Natural killer cell (primary cell): ENCODE measurements around the gene SBNO2. TPM values are rescaled to one million over a fixed set of nuclear protein-coding genes. Genes with fewer than 3 reads are reported as not detected.

ENCODE experiments used
- ATAC-seq, 3 donors: fragments of 150-1000 bp in 2 of 3; fragments of 200-7000 bp in 1 of 3; cut with Tn5 transposase; 1 replicate in 1 of 3; 2 replicates in 2 of 3; pipeline ENCODE4 v1.10.0; 2021; ENCODE audit warnings: mild to moderate bottlenecking in 2 of 3, moderate library complexity in 2 of 3
- DNase-seq, 2 donors: peaks; one replicate each; pipeline versions ENCODE4 v3.0.0 to v3.0.0-alpha.2; 2013 to 2021; ENCODE audit warnings: mixed read lengths in 1 of 2
- H3K27ac ChIP-seq: one replicate; pipeline ENCODE4 v1.5.1; 2013; ENCODE audit warnings: mild to moderate bottlenecking, low read length
- H3K27me3 ChIP-seq: one replicate; pipeline ENCODE4 v1.6.1; 2013; ENCODE audit warnings: low read length; ENCODE audit not compliant: control insufficient read depth, insufficient read depth
- H3K36me3 ChIP-seq: one replicate; pipeline ENCODE4 v1.6.1; 2013; ENCODE audit warnings: low read length; ENCODE audit not compliant: control insufficient read depth, insufficient read depth
- H3K4me1 ChIP-seq: one replicate; pipeline ENCODE4 v1.6.1; 2013; ENCODE audit warnings: low read length; ENCODE audit not compliant: control insufficient read depth, insufficient read depth
- H3K4me3 ChIP-seq: one replicate; pipeline ENCODE4 v1.5.1; 2013; ENCODE audit warnings: low read length
- H3K9me3 ChIP-seq: one replicate; pipeline ENCODE4 v1.6.1; 2013; ENCODE audit warnings: low read length; ENCODE audit not compliant: control insufficient read depth, insufficient read depth
- H3K27ac Mint-ChIP-seq, 2 donors: one replicate each; pipeline ENCODE4 v1.8.0; 2022; ENCODE audit warnings: mild to moderate bottlenecking in 2 of 2, mixed read lengths in 2 of 2, moderate library complexity in 1 of 2
- H3K27me3 Mint-ChIP-seq, 2 donors: one replicate each; pipeline ENCODE4 v1.8.0; 2022; ENCODE audit warnings: low read depth in 2 of 2, mixed read lengths in 2 of 2
- H3K36me3 Mint-ChIP-seq: one replicate; pipeline ENCODE4 v1.8.0; 2022; ENCODE audit warnings: mixed read lengths
- H3K4me1 Mint-ChIP-seq, 2 donors: one replicate each; pipeline ENCODE4 v1.8.0; 2022; ENCODE audit warnings: mixed read lengths in 2 of 2
- H3K4me3 Mint-ChIP-seq: one replicate; pipeline ENCODE4 v1.8.0; 2022; ENCODE audit warnings: mild to moderate bottlenecking, moderate library complexity, mixed read lengths
- H3K9me3 Mint-ChIP-seq, 2 donors: one replicate each; pipeline ENCODE4 v1.8.0; 2022; ENCODE audit warnings: mixed read lengths in 2 of 2
- CTCF ChIP-seq: fragments of 200-600 bp; IDR thresholded peaks from one replicate; pipeline ENCODE4 v1.8.0; 2022; ENCODE audit warnings: antibody characterized with exemption
- WGBS: methylation state at CpG from one replicate; pipeline ENCODE4 v1.1.7; 2013; ENCODE audit warnings: missing lambda C conversion rate; ENCODE audit not compliant: insufficient coverage; 5-methylcytosine and 5-hydroxymethylcytosine counted together
- intact Hi-C: fragments of 100-400 bp; cut with micrococcal nuclease; formaldehyde crosslinking; loops from one replicate; pipeline ENCODE4 v1.14.2; 2022
- total RNA-seq, 4 donors: library from RNA; stranded (reverse); fragments of 120-200 nt in 1 of 4; gene quantifications; one replicate each; pipeline versions ENCODE4 v1.2.3 to v1.2.4, GENCODE V29; 2013 to 2022

The SBNO2 gene
- total RNA-seq, 3 donors from 2014 or later (not counting 1 experiment from before 2014, with no cell fraction given), result 92.0 to 106 (median 94.3) TPM

GRCh38 chr19:1141944-1142343 lies 32.1 kb downstream of the SBNO2 start:
- H3K9me3 Mint-ChIP-seq, result peaks cover 0 to 3% of the 10 kb centered on the region in 2 donors
- H3K4me3 ChIP-seq, result no peak overlapping the region
- H3K27me3 Mint-ChIP-seq, result no peaks in the 10 kb centered on the region
- no peak overlapping the region for H3K27ac ChIP-seq
- TF ChIP-seq CTCF, result no peak
- no peaks in the 10 kb centered on the region for H3K36me3 Mint-ChIP-seq
- WGBS, result 87% methylated on average over 5 of the region's 5 CpGs
- peak overlapping the region; percentile 60 to 77 for H3K27ac Mint-ChIP-seq
- peaks cover 11% of the 10 kb centered on the region for H3K36me3 ChIP-seq
- peaks cover under 1% of the 10 kb centered on the region for H3K4me1 ChIP-seq
- peaks cover 12 to 17% of the 10 kb centered on the region in 2 donors for H3K4me1 Mint-ChIP-seq
- ATAC-seq (no peak), DNase-seq (peak in 1 of 2 donors; percentile 28)
- intact Hi-C loops, result no loop called here
- no peaks in the 10 kb centered on the region for H3K9me3 ChIP-seq
- H3K4me3 Mint-ChIP-seq, result no peak overlapping the region
- no peaks in the 10 kb centered on the region for H3K27me3 ChIP-seq

GRCh38 chr19:1140272-1141027 lies 33.6 kb downstream of the SBNO2 start:
- peaks cover 5% of the 10 kb centered on the region for H3K36me3 ChIP-seq
- H3K4me3 Mint-ChIP-seq, result no peak overlapping the region

GRCh38 chr19:1139126-1139525 lies 34.9 kb downstream of the SBNO2 start:
- peaks cover 0 to 3% of the 10 kb centered on the region in 2 donors for H3K9me3 Mint-ChIP-seq
- H3K4me3 ChIP-seq, result no peak overlapping the region
- DNase-seq (no peak), ATAC-seq (no peak)
- peaks cover 4% of the 10 kb centered on the region for H3K36me3 ChIP-seq
- H3K27me3 ChIP-seq, result no peaks in the 10 kb centered on the region
- H3K4me1 Mint-ChIP-seq, result peaks cover 5 to 23% of the 10 kb centered on the region in 2 donors
- intact Hi-C loops, result no loop called here
- no peak for TF ChIP-seq CTCF
- no peaks in the 10 kb centered on the region for H3K27me3 Mint-ChIP-seq
- no peaks in the 10 kb centered on the region for H3K36me3 Mint-ChIP-seq
- 95% methylated on average over 15 of the region's 15 CpGs for WGBS
- no peak overlapping the region for H3K27ac ChIP-seq
- H3K4me3 Mint-ChIP-seq, result no peak overlapping the region
- no peaks in the 10 kb centered on the region for H3K9me3 ChIP-seq
- no peak overlapping the region for H3K27ac Mint-ChIP-seq
- H3K4me1 ChIP-seq, result peaks cover 25% of the 10 kb centered on the region

More at GRCh38 chr19:1140272-1141027, 33.6 kb downstream of the SBNO2 start:
- Mint-ChIP-seq H3K27me3 (no peaks in the 10 kb centered on the region), H3K36me3 (no peaks in the 10 kb centered on the region), H3K4me1 (peaks cover 12 to 29% of the 10 kb centered on the region in 2 donors), H3K27ac (no peak overlapping the region), H3K9me3 (peaks cover 0 to 3% of the 10 kb centered on the region in 2 donors)
- DNase-seq (no peak), ATAC-seq (no peak)
- 93% methylated on average over 39 of the region's 39 CpGs for WGBS
- H3K4me3 ChIP-seq, result no peak overlapping the region
- intact Hi-C loops, result no loop called here
- no peaks in the 10 kb centered on the region for H3K27me3 ChIP-seq
- H3K27ac ChIP-seq, result no peak overlapping the region
- H3K9me3 ChIP-seq, result no peaks in the 10 kb centered on the region
- TF ChIP-seq CTCF, result no peak
- H3K4me1 ChIP-seq, result peaks cover 15% of the 10 kb centered on the region
